Measurements from ENCODE around the gene CFAP100. TPM values are rescaled to one million over a fixed set of nuclear protein-coding genes. Genes with fewer than 3 reads are reported as not detected.

CFAP100 gene
- total RNA-seq, 2 donors from 2014 or later, result 0.44 to 0.66 TPM

DNA sequence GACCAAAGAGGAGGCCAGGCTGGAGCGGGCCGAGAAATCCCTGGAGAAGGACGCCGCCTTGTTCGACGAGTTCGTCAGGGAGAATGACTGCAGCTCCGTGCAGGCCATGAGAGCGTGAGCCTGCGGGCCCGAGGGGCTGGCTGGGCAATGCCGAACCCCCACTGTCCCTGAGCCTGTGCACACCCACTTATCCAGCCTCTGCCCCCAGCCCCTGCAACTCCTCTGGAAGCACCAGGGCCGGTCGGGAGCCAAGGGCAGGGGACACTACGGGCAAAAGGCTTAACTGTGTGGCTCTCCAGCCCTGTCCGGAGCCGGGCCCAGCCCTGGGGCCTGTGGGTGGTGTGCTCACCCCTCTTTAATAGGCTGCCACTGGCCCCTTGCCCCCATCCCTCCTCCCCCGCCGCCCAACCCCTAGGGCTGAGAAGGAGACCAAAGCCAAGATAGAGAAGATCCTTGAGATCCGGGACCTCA, 24.0 kb downstream of the CFAP100 start:
- WGBS, 2 experiments (ENCODE audit: insufficient coverage in 1 of 2, insufficient read length in 1 of 2), result 88 to 89% methylated on average over 7 to 20 of the region's 20 CpGs
- DNase-seq, result peak; percentile 38
- H3K27ac ChIP-seq (ENCODE audit: low read depth, low read length), result no peak overlapping the region
- Mint-ChIP-seq H3K36me3 (ENCODE audit: low read depth) (no peaks in the 10 kb centered on the region), H3K4me1 (peaks cover 8% of the 10 kb centered on the region), H3K27ac (no peak overlapping the region), H3K4me3 (no peak overlapping the region), H3K9me3 (no peaks in the 10 kb centered on the region), H3K27me3 (ENCODE audit: insufficient read depth) (no peaks in the 10 kb centered on the region)
- H3K36me3 ChIP-seq (ENCODE audit: control insufficient read depth, insufficient read depth, low read length), result no peaks in the 10 kb centered on the region
- H3K27me3 ChIP-seq (ENCODE audit: control insufficient read depth, insufficient read depth, low read length, poor library complexity, severe bottlenecking), result no peaks in the 10 kb centered on the region
- no peaks in the 10 kb centered on the region for H3K9me3 ChIP-seq (ENCODE audit: control insufficient read depth, low read length)
- H3K9ac ChIP-seq (ENCODE audit: extremely low read depth, low read length, poor library complexity, severe bottlenecking), result no peak overlapping the region
- H3K4me1 ChIP-seq (ENCODE audit: control insufficient read depth, insufficient read depth, low read length), result no peaks in the 10 kb centered on the region
- H3K4me3 ChIP-seq (ENCODE audit: low read length), result no peak overlapping the region
- TF ChIP-seq, protein P1, sequence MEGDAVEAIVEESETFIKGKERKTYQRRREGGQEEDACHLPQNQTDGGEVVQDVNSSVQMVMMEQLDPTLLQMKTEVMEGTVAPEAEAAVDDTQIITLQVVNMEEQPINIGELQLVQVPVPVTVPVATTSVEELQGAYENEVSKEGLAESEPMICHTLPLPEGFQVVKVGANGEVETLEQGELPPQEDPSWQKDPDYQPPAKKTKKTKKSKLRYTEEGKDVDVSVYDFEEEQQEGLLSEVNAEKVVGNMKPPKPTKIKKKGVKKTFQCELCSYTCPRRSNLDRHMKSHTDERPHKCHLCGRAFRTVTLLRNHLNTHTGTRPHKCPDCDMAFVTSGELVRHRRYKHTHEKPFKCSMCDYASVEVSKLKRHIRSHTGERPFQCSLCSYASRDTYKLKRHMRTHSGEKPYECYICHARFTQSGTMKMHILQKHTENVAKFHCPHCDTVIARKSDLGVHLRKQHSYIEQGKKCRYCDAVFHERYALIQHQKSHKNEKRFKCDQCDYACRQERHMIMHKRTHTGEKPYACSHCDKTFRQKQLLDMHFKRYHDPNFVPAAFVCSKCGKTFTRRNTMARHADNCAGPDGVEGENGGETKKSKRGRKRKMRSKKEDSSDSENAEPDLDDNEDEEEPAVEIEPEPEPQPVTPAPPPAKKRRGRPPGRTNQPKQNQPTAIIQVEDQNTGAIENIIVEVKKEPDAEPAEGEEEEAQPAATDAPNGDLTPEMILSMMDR (conservative IDR thresholded peaks at IDR 0.05), result no peak

DNA sequence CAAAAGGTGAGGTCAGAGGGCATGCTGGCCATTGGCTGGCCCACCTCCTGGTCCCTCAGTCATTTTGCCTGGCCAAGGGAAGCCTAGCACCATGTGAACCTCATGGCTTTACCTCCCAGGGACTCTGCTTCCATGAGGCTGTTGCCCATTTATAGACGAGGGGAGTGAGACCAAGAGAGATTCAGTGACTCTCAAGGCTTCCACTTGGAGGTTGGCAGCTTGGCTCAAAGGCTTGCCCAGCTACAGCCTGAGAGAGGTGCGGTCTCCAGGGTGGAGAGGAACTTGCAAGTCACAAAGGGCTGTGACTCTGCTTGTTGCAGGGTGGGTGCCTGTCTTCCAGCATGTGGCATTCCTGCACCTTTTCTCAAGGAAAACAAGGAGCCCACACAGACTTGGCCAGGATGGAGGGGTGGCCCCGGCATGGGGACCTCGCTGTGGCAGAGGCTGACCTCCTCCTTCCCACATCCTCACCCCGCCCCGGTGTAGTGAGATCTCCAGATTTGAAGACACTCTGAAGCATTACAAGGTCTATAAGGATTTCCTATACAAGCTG, 24.5 kb downstream of the CFAP100 start:
- Mint-ChIP-seq H3K4me3 (no peak overlapping the region), H3K4me1 (peaks cover 8% of the 10 kb centered on the region), H3K27ac (no peak overlapping the region), H3K36me3 (ENCODE audit: low read depth) (no peaks in the 10 kb centered on the region), H3K9me3 (no peaks in the 10 kb centered on the region), H3K27me3 (ENCODE audit: insufficient read depth) (no peaks in the 10 kb centered on the region)
- Histone ChIP-seq H3K9ac (ENCODE audit: extremely low read depth, low read length, poor library complexity, severe bottlenecking) (no peak overlapping the region), H3K9me3 (ENCODE audit: control insufficient read depth, low read length) (no peaks in the 10 kb centered on the region), H3K27ac (ENCODE audit: low read depth, low read length) (no peak overlapping the region), H3K27me3 (ENCODE audit: control insufficient read depth, insufficient read depth, low read length, poor library complexity, severe bottlenecking) (no peaks in the 10 kb centered on the region), H3K36me3 (ENCODE audit: control insufficient read depth, insufficient read depth, low read length) (no peaks in the 10 kb centered on the region), H3K4me1 (ENCODE audit: control insufficient read depth, insufficient read depth, low read length) (no peaks in the 10 kb centered on the region), H3K4me3 (ENCODE audit: low read length) (no peak overlapping the region)
- TF ChIP-seq, protein P1 (conservative IDR thresholded peaks at IDR 0.05), result no peak
- 89 to 100% methylated on average over 3 to 6 of the region's 6 CpGs for WGBS, 2 experiments (ENCODE audit: insufficient coverage in 1 of 2, insufficient read length in 1 of 2)
- DNase-seq, result peak; percentile 31

DNA sequence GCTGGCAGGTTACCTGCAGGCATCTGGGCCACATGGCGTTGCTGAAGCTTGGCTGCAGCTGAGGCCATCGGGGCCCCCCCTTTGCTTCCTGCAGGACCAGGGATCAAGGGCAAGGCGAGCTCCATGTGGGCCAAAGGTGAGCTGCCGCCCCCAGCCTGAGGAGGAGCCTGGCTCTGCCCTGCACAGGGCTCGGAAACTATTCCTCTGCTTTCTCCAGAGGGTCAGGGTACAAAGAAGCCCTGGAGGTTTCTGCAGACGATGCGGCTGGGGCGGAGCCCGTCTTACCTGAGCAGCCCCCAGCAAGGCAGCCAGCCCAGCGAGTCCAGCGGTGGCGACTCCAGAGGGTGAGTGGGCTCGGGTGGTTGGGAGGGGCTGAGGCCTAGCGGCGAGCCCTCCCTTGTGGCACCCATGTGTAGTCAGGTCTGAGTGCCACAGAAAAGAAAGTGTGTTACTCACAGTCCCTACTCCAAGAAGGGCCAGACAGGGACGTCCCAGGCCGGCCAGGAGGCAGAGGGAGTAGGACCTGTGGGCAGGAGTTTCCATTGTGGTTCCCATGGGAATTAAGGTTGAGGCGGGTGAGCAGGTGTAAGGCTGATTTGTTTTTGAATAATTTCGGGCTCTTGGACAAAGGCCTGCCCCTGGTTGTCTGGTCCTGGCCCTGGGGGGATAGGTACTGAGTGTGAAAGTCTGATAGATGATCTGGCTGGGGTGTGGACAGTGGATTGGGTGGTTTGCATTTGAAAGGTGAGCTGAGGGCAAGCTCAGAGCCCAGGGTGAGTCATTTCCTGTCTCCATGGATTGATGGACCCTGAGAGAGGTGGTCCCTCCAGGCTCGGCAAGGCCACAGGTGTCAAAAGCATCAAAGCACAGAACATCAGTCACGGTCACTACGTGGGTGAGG, 25.4 kb downstream of the CFAP100 start:
- H3K4me3 ChIP-seq (ENCODE audit: low read length), result no peak overlapping the region
- Mint-ChIP-seq H3K4me3 (no peak overlapping the region), H3K36me3 (ENCODE audit: low read depth) (no peaks in the 10 kb centered on the region), H3K4me1 (peaks cover 8% of the 10 kb centered on the region), H3K27me3 (ENCODE audit: insufficient read depth) (no peaks in the 10 kb centered on the region), H3K9me3 (no peaks in the 10 kb centered on the region), H3K27ac (peak overlapping the region; percentile 13)
- DNase-seq, result peak; percentile 74
- no peak overlapping the region for H3K9ac ChIP-seq (ENCODE audit: extremely low read depth, low read length, poor library complexity, severe bottlenecking)
- no peaks in the 10 kb centered on the region for H3K27me3 ChIP-seq (ENCODE audit: control insufficient read depth, insufficient read depth, low read length, poor library complexity, severe bottlenecking)
- TF ChIP-seq, protein P1 (conservative IDR thresholded peaks at IDR 0.05), result no peak
- no peaks in the 10 kb centered on the region for H3K4me1 ChIP-seq (ENCODE audit: control insufficient read depth, insufficient read depth, low read length)
- WGBS, 2 experiments (ENCODE audit: insufficient coverage in 1 of 2, insufficient read length in 1 of 2), result 84 to 85% methylated on average over 8 to 22 of the region's 22 CpGs
- no peaks in the 10 kb centered on the region for H3K9me3 ChIP-seq (ENCODE audit: control insufficient read depth, low read length)
- no peaks in the 10 kb centered on the region for H3K36me3 ChIP-seq (ENCODE audit: control insufficient read depth, insufficient read depth, low read length)
- H3K27ac ChIP-seq (ENCODE audit: low read depth, low read length), result no peak overlapping the region
